ENCODE measurements around the gene ERCC2.

ERCC2 gene

GRCh38 chr19:45354241-45354842 lies 16.0 kb downstream of the ERCC2 start:
- no peak for FAIRE-seq
- TF ChIP-seq POLR2A (IDR thresholded peaks at IDR 0.05; ENCODE audit: low read depth, low read length) = no peak
- DNase-seq (ENCODE audit: insufficient read length, low spot score) = no peak

- TF ChIP-seq POLR2A (IDR thresholded peaks at IDR 0.05; ENCODE audit: low read depth, low read length) = no peak
- no peak for DNase-seq (ENCODE audit: insufficient read length, low spot score)
- FAIRE-seq = no peak
Measured at GRCh38 chr19:45352914-45353796, 17.2 kb downstream of the ERCC2 start.

GRCh38 chr19:45352471-45352870 lies 17.9 kb downstream of the ERCC2 start:
- DNase-seq (ENCODE audit: insufficient read length, low spot score) = no peak
- TF ChIP-seq POLR2A (IDR thresholded peaks at IDR 0.05; ENCODE audit: low read depth, low read length) = no peak
- FAIRE-seq = no peak

- no peak for DNase-seq (ENCODE audit: insufficient read length, low spot score)
- no peak for TF ChIP-seq POLR2A (IDR thresholded peaks at IDR 0.05; ENCODE audit: low read depth, low read length)
- FAIRE-seq = no peak
Measured at GRCh38 chr19:45352062-45352461, 18.3 kb downstream of the ERCC2 start.

- no peak for FAIRE-seq
- TF ChIP-seq POLR2A (IDR thresholded peaks at IDR 0.05; ENCODE audit: low read depth, low read length) = no peak
- DNase-seq (ENCODE audit: insufficient read length, low spot score) = no peak
Measured at GRCh38 chr19:45351401-45351952, 18.9 kb downstream of the ERCC2 start.

- no peak for TF ChIP-seq POLR2A (IDR thresholded peaks at IDR 0.05; ENCODE audit: low read depth, low read length)
- no peak for DNase-seq (ENCODE audit: insufficient read length, low spot score)
- FAIRE-seq = no peak
Measured at GRCh38 chr19:45350477-45351058, 19.8 kb downstream of the ERCC2 start.

GRCh38 chr19:45349430-45349941 lies 20.9 kb downstream of the ERCC2 start:
- DNase-seq (ENCODE audit: insufficient read length, low spot score) (no peak), FAIRE-seq (no peak)
- TF ChIP-seq POLR2A (IDR thresholded peaks at IDR 0.05; ENCODE audit: low read depth, low read length) = no peak

- no peak for TF ChIP-seq POLR2A (IDR thresholded peaks at IDR 0.05; ENCODE audit: low read depth, low read length)
- DNase-seq (ENCODE audit: insufficient read length, low spot score) (no peak), FAIRE-seq (no peak)
Measured at GRCh38 chr19:45349126-45349415, 21.3 kb downstream of the ERCC2 start.

- TF ChIP-seq POLR2A (IDR thresholded peaks at IDR 0.05; ENCODE audit: low read depth, low read length) = no peak
- no peak for DNase-seq (ENCODE audit: insufficient read length, low spot score)
- FAIRE-seq = no peak
Measured at GRCh38 chr19:45348367-45349125, 21.8 kb downstream of the ERCC2 start.

GRCh38 chr19:45347570-45348366 lies 22.6 kb downstream of the ERCC2 start:
- TF ChIP-seq POLR2A (IDR thresholded peaks at IDR 0.05; ENCODE audit: low read depth, low read length) = no peak
- DNase-seq (ENCODE audit: insufficient read length, low spot score) = no peak
- no peak for FAIRE-seq

GRCh38 chr19:45346449-45346848 lies 23.9 kb downstream of the ERCC2 start:
- FAIRE-seq (no peak), DNase-seq (ENCODE audit: insufficient read length, low spot score) (no peak)
- TF ChIP-seq POLR2A (IDR thresholded peaks at IDR 0.05; ENCODE audit: low read depth, low read length) = no peak

- DNase-seq (ENCODE audit: insufficient read length, low spot score) (no peak), FAIRE-seq (no peak)
- TF ChIP-seq POLR2A (IDR thresholded peaks at IDR 0.05; ENCODE audit: low read depth, low read length) = no peak
Measured at GRCh38 chr19:45345506-45345860, 24.9 kb downstream of the ERCC2 start.

Data from H54 (cell line).